A549 (cell line): Measurements from ENCODE around the gene RRP15. TPM values are rescaled to one million over a fixed set of nuclear protein-coding genes. Genes with fewer than 3 reads are reported as not detected.

Source experiments
- ATAC-seq, 2 experiments: fragments of 200-7000 bp in 1 of 2; fragments of >200 bp in 1 of 2; cut with Nextera tagmentation in 1 of 2; cut with Tn5 transposase in 1 of 2; 3 replicates each; pipeline versions ENCODE4 v1.8.0 to v1.9.1; 2018 to 2020; ENCODE audit warnings: mild to moderate bottlenecking in 1 of 2, moderate library complexity in 1 of 2
- CTCF ChIA-PET: fragments of 300-600 bp; sonication (Branson Sonifier 250); formaldehyde crosslinking; extraction: SDS; loops from one replicate; lab custom pipeline; 2021; ENCODE audit warnings: antibody characterized with exemption, inconsistent platforms; lab: Yijun Ruan, JAX
- POLR2A ChIA-PET: fragments of 350-600 bp; formaldehyde crosslinking; extraction: SDS; loops from one replicate; lab custom pipeline; 2021; ENCODE audit warnings: antibody characterized with exemption, inconsistent platforms; lab: Yijun Ruan, JAX
- DNase-seq, 2 experiments: peaks; one replicate each; pipeline versions ENCODE4 v3.0.0 to v3.0.0-alpha.2; 2011 to 2016; ENCODE audit warnings: low read depth in 1 of 2, low spot score in 1 of 2
- FAIRE-seq: peaks from 2 replicates; lab custom pipeline; 2011; peaks lifted over from hg19 to GRCh38; lab: Jason Lieb, UNC
- H3K27ac ChIP-seq, 2 experiments: fragments of >200 bp; sonication (Bioruptor Twin); formaldehyde crosslinking; 3 replicates each; pipeline ENCODE4 v1.5.1; 2016 to 2017
- H3K4me1 ChIP-seq: fragments of >200 bp; sonication (Bioruptor Twin); formaldehyde crosslinking; 3 replicates; pipeline ENCODE4 v1.6.1; 2016
- H3K4me2 ChIP-seq: fragments of >200 bp; sonication (Bioruptor Twin); formaldehyde crosslinking; 3 replicates; pipeline ENCODE4 v1.6.1; 2016
- H3K4me3 ChIP-seq: fragments of >200 bp; sonication (Bioruptor Twin); formaldehyde crosslinking; 3 replicates; pipeline ENCODE4 v1.5.1; 2016
- H3K9me3 ChIP-seq: fragments of >200 bp; sonication (Bioruptor Twin); formaldehyde crosslinking; 3 replicates; pipeline ENCODE4 v1.6.1; 2016
- CBX2 ChIP-seq: fragments of 200-600 bp; sonication (generic); IDR thresholded peaks from 2 replicates; pipeline ENCODE4 v1.6.1; 2016; ENCODE audit warnings: low read depth, mild to moderate bottlenecking, borderline replicate concordance
- CEBPB ChIP-seq, 2 experiments: fragments of >200 bp in 1 of 2; sonication (Bioruptor Twin) in 1 of 2; formaldehyde crosslinking in 1 of 2; IDR thresholded peaks; 2 replicates each; pipeline ENCODE4 v1.6.1; 2012 to 2016
- EHMT2 ChIP-seq: fragments of 200-600 bp; sonication (generic); IDR thresholded peaks from 2 replicates; pipeline ENCODE4 v1.6.1; 2016; ENCODE audit warnings: antibody characterized with exemption, low read depth, mild to moderate bottlenecking, moderate library complexity
- EP300 ChIP-seq, 2 experiments: fragments of >200 bp; sonication (Bioruptor Twin); formaldehyde crosslinking; IDR thresholded peaks; 2 replicates in 1 of 2; 3 replicates in 1 of 2; pipeline ENCODE4 v1.6.1; 2016 to 2017
- FOSL2 ChIP-seq, 2 experiments: fragments of 450-650 bp in 1 of 2; fragments of >200 bp in 1 of 2; sonication (Bioruptor Twin) in 1 of 2; formaldehyde crosslinking; IDR thresholded peaks; 2 replicates each; pipeline versions ENCODE4 v1.5.0 to v1.6.1; 2016 to 2020; ENCODE audit warnings: mild to moderate bottlenecking in 1 of 2, moderate library complexity in 1 of 2
- FOXS1 ChIP-seq: fragments of 250-450 bp; sonication (Bioruptor Pico); IDR thresholded peaks from 2 replicates; pipeline ENCODE4 v1.5.0; 2020; ENCODE audit warnings: mild to moderate bottlenecking, moderate library complexity
- GATA3 ChIP-seq: IDR thresholded peaks from 2 replicates; pipeline ENCODE4 v1.6.1; 2012; ENCODE audit warnings: borderline replicate concordance
- HOXB13 ChIP-seq: fragments of 250-450 bp; sonication (Bioruptor Pico); IDR thresholded peaks from 2 replicates; pipeline ENCODE4 v1.5.0; 2020; ENCODE audit warnings: low read depth, mild to moderate bottlenecking, moderate library complexity
- KDM1A ChIP-seq: fragments of 200-600 bp; sonication (generic); IDR thresholded peaks from 2 replicates; pipeline ENCODE4 v1.6.1; 2016; ENCODE audit warnings: low read depth, mild to moderate bottlenecking
- MAZ ChIP-seq: fragments of 150-350 bp; IDR thresholded peaks from 2 replicates; pipeline ENCODE4 v1.6.1; 2014; ENCODE audit warnings: antibody characterized with exemption, low read depth, low read length, borderline replicate concordance
- NFE2L2 ChIP-seq: fragments of 150-350 bp; conservative IDR thresholded peaks from 2 replicates; pipeline ENCODE4 v1.6.1; 2014; ENCODE audit warnings: low read length
- NPAS2 ChIP-seq: fragments of 250-450 bp; sonication (Bioruptor Pico); IDR thresholded peaks from 2 replicates; pipeline ENCODE4 v1.8.0; 2022; ENCODE audit warnings: mild to moderate bottlenecking, moderate library complexity, borderline replicate concordance
- PHF8 ChIP-seq: fragments of 200-600 bp; sonication (generic); IDR thresholded peaks from 2 replicates; pipeline ENCODE4 v1.6.1; 2016; ENCODE audit warnings: low read depth, mild to moderate bottlenecking, antibody characterized with exemption, moderate library complexity, borderline replicate concordance
- RNF2 ChIP-seq: fragments of 200-600 bp; sonication (generic); IDR thresholded peaks from 2 replicates; pipeline ENCODE4 v1.6.1; 2016; ENCODE audit warnings: low read depth, mild to moderate bottlenecking, antibody characterized with exemption, moderate library complexity, borderline replicate concordance
- TFCP2L1 ChIP-seq: fragments of 250-450 bp; sonication (Bioruptor Pico); IDR thresholded peaks from 2 replicates; pipeline ENCODE4 v1.5.0; 2021; ENCODE audit warnings: mild to moderate bottlenecking
- ZNF302 ChIP-seq: fragments of 250-450 bp; sonication (Bioruptor Pico); IDR thresholded peaks from 2 replicates; pipeline ENCODE4 v1.9.0; 2021; ENCODE audit warnings: inconsistent platforms, mild to moderate bottlenecking, moderate library complexity
- WGBS: methylation state at CpG from one replicate; pipeline ENCODE4 v1.1.6; 2017; ENCODE audit errors: missing lambda C conversion rate; 5-methylcytosine and 5-hydroxymethylcytosine counted together
- polyA plus RNA-seq, 4 experiments: library from polyadenylated mRNA; depleted of rRNA in 3 of 4; stranded (reverse); fragments of >200 nt; fragmentation: RNase III in 1 of 4; extraction: RNeasy Plus Mini Kit Qiagen cat#74134 plus additional on column Dnase treatment in 1 of 4; gene quantifications; 2 replicates in 3 of 4; 3 replicates in 1 of 4; pipeline ENCODE4 v1.2.3, GENCODE V29; 2011 to 2017
- TF ChIP-seq, protein P1 (sequence below): fragments of >200 bp; sonication (Bioruptor Twin); formaldehyde crosslinking; IDR thresholded peaks from 3 replicates; pipeline ENCODE4 v1.5.1; 2016
- TF ChIP-seq, protein P2 (sequence below): fragments of 250-450 bp; sonication (Bioruptor Pico); IDR thresholded peaks from 2 replicates; pipeline ENCODE4 v1.5.0; 2020; ENCODE audit warnings: low read depth, mild to moderate bottlenecking, moderate library complexity
- TF ChIP-seq, protein P3 (sequence below): IDR thresholded peaks from 2 replicates; pipeline ENCODE4 v1.6.1; 2012; ENCODE audit warnings: low read depth, borderline replicate concordance

Gene RRP15
- polyA plus RNA-seq, 2 of the 4 experiments (the other 2 are of a cell fraction), result 15.6 to 19.5 TPM

DNA sequence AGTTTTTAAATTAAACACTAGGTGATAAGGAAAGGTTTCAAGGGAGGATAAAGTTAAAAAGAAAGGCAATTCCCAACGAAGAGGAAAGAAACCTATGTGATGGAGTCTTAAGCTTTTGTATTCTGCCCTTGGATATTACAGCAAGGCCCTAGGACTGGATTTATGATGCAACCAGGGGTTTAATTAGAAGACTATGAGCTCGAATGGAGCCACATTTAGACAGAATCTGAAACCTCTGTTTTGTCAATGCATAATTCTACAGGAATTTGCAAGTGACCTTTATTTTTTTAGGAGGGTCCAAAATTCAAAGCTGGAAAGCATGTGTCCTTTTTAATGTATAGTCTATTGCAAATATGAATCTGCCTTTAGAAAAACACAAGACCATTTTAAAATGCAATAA, 98.0 kb downstream of the RRP15 start:
- FAIRE-seq, result no peak
- ChIA-PET POLR2A (interaction anchor here (1.1 kb wide), 1 partner anchor 34 kb away, joined by 3 read pairs; no protein-coding TSS in a partner anchor), CTCF (interaction anchor here (1.1 to 1.5 kb wide), 2 partner anchors 85 to 1185 kb away, joined by 3 to 4 read pairs; no protein-coding TSS in a partner anchor)
- TF ChIP-seq KDM1A, result no peak
- no peak for TF ChIP-seq ZNF302 (CRISPR knock-in tag)
- TF ChIP-seq CEBPB (IDR thresholded peaks at IDR 0.05), result peak in 1 of 2 experiments; percentile 17; a peak in 1 of 4 replicates
- no peak for TF ChIP-seq TFCP2L1 (CRISPR knock-in tag)
- no peak for TF ChIP-seq CBX2
- TF ChIP-seq EHMT2, result no peak
- no peak for TF ChIP-seq PHF8
- TF ChIP-seq, protein P1, sequence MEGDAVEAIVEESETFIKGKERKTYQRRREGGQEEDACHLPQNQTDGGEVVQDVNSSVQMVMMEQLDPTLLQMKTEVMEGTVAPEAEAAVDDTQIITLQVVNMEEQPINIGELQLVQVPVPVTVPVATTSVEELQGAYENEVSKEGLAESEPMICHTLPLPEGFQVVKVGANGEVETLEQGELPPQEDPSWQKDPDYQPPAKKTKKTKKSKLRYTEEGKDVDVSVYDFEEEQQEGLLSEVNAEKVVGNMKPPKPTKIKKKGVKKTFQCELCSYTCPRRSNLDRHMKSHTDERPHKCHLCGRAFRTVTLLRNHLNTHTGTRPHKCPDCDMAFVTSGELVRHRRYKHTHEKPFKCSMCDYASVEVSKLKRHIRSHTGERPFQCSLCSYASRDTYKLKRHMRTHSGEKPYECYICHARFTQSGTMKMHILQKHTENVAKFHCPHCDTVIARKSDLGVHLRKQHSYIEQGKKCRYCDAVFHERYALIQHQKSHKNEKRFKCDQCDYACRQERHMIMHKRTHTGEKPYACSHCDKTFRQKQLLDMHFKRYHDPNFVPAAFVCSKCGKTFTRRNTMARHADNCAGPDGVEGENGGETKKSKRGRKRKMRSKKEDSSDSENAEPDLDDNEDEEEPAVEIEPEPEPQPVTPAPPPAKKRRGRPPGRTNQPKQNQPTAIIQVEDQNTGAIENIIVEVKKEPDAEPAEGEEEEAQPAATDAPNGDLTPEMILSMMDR, result no peak
- no peak for DNase-seq
- H3K4me1 ChIP-seq, result peaks cover 87% of the 10 kb centered on the region
- H3K4me3 ChIP-seq, result 0 out of 3 replicates have a peak overlapping the region, but pooled peaks have one; percentile 6
- WGBS, result 32% methylated on average over 2 of the region's 2 CpGs
- peak overlapping the region; percentile 92 to 94 for H3K27ac ChIP-seq
- no peak for ATAC-seq
- no peaks in the 10 kb centered on the region for H3K9me3 ChIP-seq
- peak overlapping the region; percentile 85 for H3K4me2 ChIP-seq

DNA sequence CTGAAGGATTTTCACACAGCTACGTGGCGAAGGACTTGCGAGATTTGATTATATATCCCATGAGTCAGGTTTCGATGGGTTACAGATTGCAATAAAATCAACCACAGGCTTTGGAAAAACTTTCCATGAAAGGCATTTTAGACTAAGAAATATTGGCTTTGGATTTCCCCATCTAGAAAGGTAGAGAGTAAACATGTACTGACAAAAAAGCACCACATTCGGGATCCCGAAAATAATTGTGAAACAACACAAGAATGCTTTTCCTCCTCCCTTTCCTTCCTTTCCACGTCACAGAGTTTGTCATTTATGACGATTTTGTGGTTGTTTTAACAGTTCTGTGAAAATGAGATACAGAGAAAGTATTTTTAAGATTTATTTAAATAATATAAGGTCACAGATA, 98.6 kb downstream of the RRP15 start:
- 35% methylated on average over 8 of the region's 8 CpGs for WGBS
- Histone ChIP-seq H3K4me2 (peak overlapping the region; percentile 85), H3K27ac (peak overlapping the region; percentile 92 to 94), H3K9me3 (no peaks in the 10 kb centered on the region), H3K4me3 (0 out of 3 replicates have a peak overlapping the region, but pooled peaks have one; percentile 6), H3K4me1 (peaks cover 81% of the 10 kb centered on the region)
- DNase-seq (peak in 1 of 2 experiments; percentile 50), ATAC-seq (no peak), FAIRE-seq (no peak)
- ChIA-PET POLR2A (no interaction called here), CTCF (interaction anchor here (0.7 to 1.5 kb wide), 4 partner anchors 34 to 1184 kb away, joined by 3 to 4 read pairs (median 4); no protein-coding TSS in a partner anchor)
- no peak for TF ChIP-seq FOSL2 (IDR thresholded peaks at IDR 0.05)
- peak; percentile 60 for TF ChIP-seq FOSL2 (CRISPR knock-in tag; IDR thresholded peaks at IDR 0.05)
- no peak for TF ChIP-seq NPAS2 (CRISPR knock-in tag)
- peak; percentile 24; the same call in 1 of the 2 replicates for TF ChIP-seq FOXS1 (CRISPR knock-in tag)
- TF ChIP-seq PHF8, result no peak
- peak; percentile 38; the same call in 1 of the 2 replicates for TF ChIP-seq GATA3
- TF ChIP-seq, protein P2, sequence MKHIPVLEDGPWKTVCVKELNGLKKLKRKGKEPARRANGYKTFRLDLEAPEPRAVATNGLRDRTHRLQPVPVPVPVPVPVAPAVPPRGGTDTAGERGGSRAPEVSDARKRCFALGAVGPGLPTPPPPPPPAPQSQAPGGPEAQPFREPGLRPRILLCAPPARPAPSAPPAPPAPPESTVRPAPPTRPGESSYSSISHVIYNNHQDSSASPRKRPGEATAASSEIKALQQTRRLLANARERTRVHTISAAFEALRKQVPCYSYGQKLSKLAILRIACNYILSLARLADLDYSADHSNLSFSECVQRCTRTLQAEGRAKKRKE (CRISPR knock-in tag), result no peak
- TF ChIP-seq RNF2, result no peak
- TF ChIP-seq EP300 (IDR thresholded peaks at IDR 0.05), result peak; percentile 26 to 74; a peak in 3 of 5 replicates
- TF ChIP-seq HOXB13 (CRISPR knock-in tag), result peak; percentile 44; the same call in 1 of the 2 replicates
- peak; percentile 24 to 59; a peak in 2 of 4 replicates for TF ChIP-seq CEBPB (IDR thresholded peaks at IDR 0.05)
- TF ChIP-seq MAZ, result no peak
- TF ChIP-seq NFE2L2, result no peak
- TF ChIP-seq, protein P3, sequence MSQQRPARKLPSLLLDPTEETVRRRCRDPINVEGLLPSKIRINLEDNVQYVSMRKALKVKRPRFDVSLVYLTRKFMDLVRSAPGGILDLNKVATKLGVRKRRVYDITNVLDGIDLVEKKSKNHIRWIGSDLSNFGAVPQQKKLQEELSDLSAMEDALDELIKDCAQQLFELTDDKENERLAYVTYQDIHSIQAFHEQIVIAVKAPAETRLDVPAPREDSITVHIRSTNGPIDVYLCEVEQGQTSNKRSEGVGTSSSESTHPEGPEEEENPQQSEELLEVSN, result no peak
